HepG2 (cell line): Measurements from ENCODE around the gene ECHS1. TPM values are rescaled to one million over a fixed set of nuclear protein-coding genes. Genes with fewer than 3 reads are reported as not detected.

Experiments used
- CBFB ChIP-seq: sonication (generic); formaldehyde crosslinking; IDR thresholded peaks from 2 replicates; pipeline ENCODE4 v1.4.0; 2020; ENCODE audit warnings: missing genetic modification reagents
- MIER3 ChIP-seq: IDR thresholded peaks from 2 replicates; pipeline ENCODE4 v1.6.1; 2016; ENCODE audit warnings: missing compliant biosample characterization, borderline replicate concordance
- SMARCC2 ChIP-seq: fragments of 450-650 bp; IDR thresholded peaks from 2 replicates; pipeline ENCODE4 v1.6.1; 2017; ENCODE audit warnings: antibody characterized with exemption, mild to moderate bottlenecking
- TBL1XR1 ChIP-seq: fragments of 150-350 bp; IDR thresholded peaks from 2 replicates; pipeline ENCODE4 v1.6.1; 2014; ENCODE audit warnings: borderline replicate concordance, low read length; ENCODE audit not compliant: partially characterized antibody
- THYN1 ChIP-seq: sonication (generic); formaldehyde crosslinking; IDR thresholded peaks from 2 replicates; pipeline ENCODE4 v1.8.1; 2023; ENCODE audit warnings: low read depth, mild to moderate bottlenecking, moderate library complexity, missing genetic modification reagents, borderline replicate concordance
- ZBTB21 ChIP-seq: sonication (generic); formaldehyde crosslinking; IDR thresholded peaks from 2 replicates; pipeline ENCODE4 v1.4.0; 2020; ENCODE audit warnings: missing genetic modification reagents
- ZMAT3 ChIP-seq: sonication (generic); formaldehyde crosslinking; conservative IDR thresholded peaks from 2 replicates; pipeline ENCODE4 v1.7.0; 2021; ENCODE audit warnings: missing genetic modification reagents
- ZNF3 ChIP-seq: IDR thresholded peaks from 2 replicates; pipeline ENCODE4 v1.7.0; 2017; ENCODE audit warnings: inconsistent platforms
- polyA plus RNA-seq, 8 experiments: library from polyadenylated mRNA; depleted of rRNA in 3 of 8; stranded (reverse) in 7 of 8; unstranded in 1 of 8; fragments of >200 nt; fragmentation: Illumina TruSeq in 4 of 8; extraction: Trizol in 4 of 8; gene quantifications; 2 replicates each; pipeline versions ENCODE4 v1.2.1 to v1.2.3, GENCODE V29; 2011 to 2016; ENCODE audit warnings: low read depth in 4 of 8, missing spikeins in 1 of 8, mixed read lengths in 1 of 8; ENCODE audit not compliant: insufficient read depth in 1 of 8
- total RNA-seq, 5 experiments: library from RNA; depleted of rRNA; stranded (reverse); fragments of >200 nt; fragmentation: Illumina TruSeq; extraction: Trizol; gene quantifications; 2 replicates each; pipeline ENCODE4 v1.2.3, GENCODE V29; 2016; ENCODE audit warnings: low read depth in 1 of 5
- TF ChIP-seq, protein P1 (sequence below): sonication (generic); formaldehyde crosslinking; IDR thresholded peaks from 2 replicates; pipeline ENCODE4 v1.4.0; 2020; ENCODE audit warnings: missing genetic modification reagents, mild to moderate bottlenecking, borderline replicate concordance
- TF ChIP-seq, protein P2 (sequence below): sonication (generic); formaldehyde crosslinking; IDR thresholded peaks from 2 replicates; pipeline ENCODE4 v1.8.1; 2022; ENCODE audit warnings: low read depth, mild to moderate bottlenecking, missing genetic modification reagents
- TF ChIP-seq, protein P3 (sequence below): sonication (generic); formaldehyde crosslinking; IDR thresholded peaks from 2 replicates; pipeline ENCODE4 v1.8.0; 2023; ENCODE audit warnings: mild to moderate bottlenecking, missing genetic modification reagents
- TF ChIP-seq, protein P4 (sequence below): sonication (generic); formaldehyde crosslinking; IDR thresholded peaks from 2 replicates; pipeline ENCODE4 v1.4.0; 2020; ENCODE audit warnings: mild to moderate bottlenecking, missing genetic modification reagents, borderline replicate concordance
- TF ChIP-seq, protein P5 (sequence below): sonication (generic); formaldehyde crosslinking; IDR thresholded peaks from 2 replicates; pipeline ENCODE4 v1.8.0; 2022; ENCODE audit warnings: low read depth, missing genetic modification reagents
- TF ChIP-seq, protein P6 (sequence below): sonication (generic); formaldehyde crosslinking; IDR thresholded peaks from 2 replicates; pipeline ENCODE4 v1.4.0; 2020; ENCODE audit warnings: mild to moderate bottlenecking, low read depth, missing genetic modification reagents

Gene ECHS1
- total and polyA plus RNA-seq, 2 of the 13 experiments (the other 11 are each of a cell fraction or from before 2014, with no cell fraction given) = 32.7 to 195 TPM

DNA sequence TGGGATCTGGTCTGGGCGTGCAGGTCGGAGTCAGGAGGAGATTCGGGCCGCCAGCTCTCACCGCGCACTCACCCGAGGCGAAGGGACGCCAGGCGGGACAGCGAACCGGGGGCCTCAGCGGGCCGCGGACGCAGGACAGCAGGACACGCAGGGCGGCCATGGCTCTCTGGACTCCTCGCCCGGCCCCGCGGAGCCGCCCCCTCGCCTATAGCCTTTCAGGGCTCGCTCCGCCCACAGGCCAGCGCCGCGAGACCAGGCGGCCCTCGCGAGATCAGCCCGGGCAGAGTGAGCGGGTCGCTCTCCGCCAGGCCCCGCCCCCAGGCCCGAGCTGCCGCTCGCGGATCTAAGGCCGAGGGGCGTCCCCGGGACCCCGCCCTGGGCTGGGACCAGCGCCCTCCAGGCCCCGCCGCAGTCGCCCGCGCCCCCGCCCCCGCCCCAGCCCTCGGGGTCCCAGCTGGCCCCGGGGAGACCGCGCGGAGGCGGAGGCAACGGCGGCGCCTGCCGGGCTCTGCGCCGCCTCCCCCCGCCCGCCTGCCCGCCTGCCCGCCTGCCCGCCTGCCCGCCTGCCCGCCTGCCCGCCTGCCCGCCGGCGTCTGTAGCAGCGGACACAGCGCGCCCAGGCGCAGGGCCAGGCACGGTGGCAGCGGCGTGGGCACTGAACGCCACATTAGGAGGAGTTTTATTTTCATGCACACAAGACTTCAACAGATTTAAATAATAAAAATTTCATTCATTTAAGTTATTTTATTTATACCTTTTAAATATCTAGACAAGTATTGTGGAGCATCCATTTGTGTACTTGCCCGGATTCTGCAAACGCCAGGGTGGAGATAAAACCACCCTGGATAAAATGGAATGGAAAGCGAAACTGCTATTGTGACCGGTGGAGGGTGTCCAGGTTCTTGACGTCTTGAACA is at the start of gene ECHS1 (continued):
- TF ChIP-seq, protein P1, sequence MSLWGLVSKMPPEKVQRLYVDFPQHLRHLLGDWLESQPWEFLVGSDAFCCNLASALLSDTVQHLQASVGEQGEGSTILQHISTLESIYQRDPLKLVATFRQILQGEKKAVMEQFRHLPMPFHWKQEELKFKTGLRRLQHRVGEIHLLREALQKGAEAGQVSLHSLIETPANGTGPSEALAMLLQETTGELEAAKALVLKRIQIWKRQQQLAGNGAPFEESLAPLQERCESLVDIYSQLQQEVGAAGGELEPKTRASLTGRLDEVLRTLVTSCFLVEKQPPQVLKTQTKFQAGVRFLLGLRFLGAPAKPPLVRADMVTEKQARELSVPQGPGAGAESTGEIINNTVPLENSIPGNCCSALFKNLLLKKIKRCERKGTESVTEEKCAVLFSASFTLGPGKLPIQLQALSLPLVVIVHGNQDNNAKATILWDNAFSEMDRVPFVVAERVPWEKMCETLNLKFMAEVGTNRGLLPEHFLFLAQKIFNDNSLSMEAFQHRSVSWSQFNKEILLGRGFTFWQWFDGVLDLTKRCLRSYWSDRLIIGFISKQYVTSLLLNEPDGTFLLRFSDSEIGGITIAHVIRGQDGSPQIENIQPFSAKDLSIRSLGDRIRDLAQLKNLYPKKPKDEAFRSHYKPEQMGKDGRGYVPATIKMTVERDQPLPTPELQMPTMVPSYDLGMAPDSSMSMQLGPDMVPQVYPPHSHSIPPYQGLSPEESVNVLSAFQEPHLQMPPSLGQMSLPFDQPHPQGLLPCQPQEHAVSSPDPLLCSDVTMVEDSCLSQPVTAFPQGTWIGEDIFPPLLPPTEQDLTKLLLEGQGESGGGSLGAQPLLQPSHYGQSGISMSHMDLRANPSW = no peak
- TF ChIP-seq, protein P2, sequence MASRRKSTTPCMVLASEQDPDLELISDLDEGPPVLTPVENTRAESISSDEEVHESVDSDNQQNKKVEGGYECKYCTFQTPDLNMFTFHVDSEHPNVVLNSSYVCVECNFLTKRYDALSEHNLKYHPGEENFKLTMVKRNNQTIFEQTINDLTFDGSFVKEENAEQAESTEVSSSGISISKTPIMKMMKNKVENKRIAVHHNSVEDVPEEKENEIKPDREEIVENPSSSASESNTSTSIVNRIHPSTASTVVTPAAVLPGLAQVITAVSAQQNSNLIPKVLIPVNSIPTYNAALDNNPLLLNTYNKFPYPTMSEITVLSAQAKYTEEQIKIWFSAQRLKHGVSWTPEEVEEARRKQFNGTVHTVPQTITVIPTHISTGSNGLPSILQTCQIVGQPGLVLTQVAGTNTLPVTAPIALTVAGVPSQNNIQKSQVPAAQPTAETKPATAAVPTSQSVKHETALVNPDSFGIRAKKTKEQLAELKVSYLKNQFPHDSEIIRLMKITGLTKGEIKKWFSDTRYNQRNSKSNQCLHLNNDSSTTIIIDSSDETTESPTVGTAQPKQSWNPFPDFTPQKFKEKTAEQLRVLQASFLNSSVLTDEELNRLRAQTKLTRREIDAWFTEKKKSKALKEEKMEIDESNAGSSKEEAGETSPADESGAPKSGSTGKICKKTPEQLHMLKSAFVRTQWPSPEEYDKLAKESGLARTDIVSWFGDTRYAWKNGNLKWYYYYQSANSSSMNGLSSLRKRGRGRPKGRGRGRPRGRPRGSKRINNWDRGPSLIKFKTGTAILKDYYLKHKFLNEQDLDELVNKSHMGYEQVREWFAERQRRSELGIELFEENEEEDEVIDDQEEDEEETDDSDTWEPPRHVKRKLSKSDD (CRISPR knock-in tag) = no peak
- no peak for TF ChIP-seq SMARCC2
- TF ChIP-seq, protein P3, sequence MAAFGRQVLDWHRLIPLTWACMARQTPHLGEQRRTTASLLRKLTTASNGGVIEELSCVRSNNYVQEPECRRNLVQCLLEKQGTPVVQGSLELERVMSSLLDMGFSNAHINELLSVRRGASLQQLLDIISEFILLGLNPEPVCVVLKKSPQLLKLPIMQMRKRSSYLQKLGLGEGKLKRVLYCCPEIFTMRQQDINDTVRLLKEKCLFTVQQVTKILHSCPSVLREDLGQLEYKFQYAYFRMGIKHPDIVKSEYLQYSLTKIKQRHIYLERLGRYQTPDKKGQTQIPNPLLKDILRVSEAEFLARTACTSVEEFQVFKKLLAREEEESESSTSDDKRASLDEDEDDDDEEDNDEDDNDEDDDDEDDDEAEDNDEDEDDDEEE (CRISPR knock-in tag) = no peak
- TF ChIP-seq TBL1XR1 = no peak
- no peak for TF ChIP-seq ZBTB21 (CRISPR knock-in tag)
- TF ChIP-seq, protein P4, sequence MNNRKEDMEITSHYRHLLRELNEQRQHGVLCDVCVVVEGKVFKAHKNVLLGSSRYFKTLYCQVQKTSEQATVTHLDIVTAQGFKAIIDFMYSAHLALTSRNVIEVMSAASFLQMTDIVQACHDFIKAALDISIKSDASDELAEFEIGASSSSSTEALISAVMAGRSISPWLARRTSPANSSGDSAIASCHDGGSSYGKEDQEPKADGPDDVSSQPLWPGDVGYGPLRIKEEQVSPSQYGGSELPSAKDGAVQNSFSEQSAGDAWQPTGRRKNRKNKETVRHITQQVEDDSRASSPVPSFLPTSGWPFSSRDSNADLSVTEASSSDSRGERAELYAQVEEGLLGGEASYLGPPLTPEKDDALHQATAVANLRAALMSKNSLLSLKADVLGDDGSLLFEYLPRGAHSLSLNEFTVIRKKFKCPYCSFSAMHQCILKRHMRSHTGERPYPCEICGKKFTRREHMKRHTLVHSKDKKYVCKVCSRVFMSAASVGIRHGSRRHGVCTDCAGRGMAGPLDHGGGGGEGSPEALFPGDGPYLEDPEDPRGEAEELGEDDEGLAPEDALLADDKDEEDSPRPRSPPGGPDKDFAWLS (CRISPR knock-in tag) = no peak
- TF ChIP-seq CBFB (CRISPR knock-in tag) = 0 out of 2 replicates have a peak, but pooled peaks have one; percentile 30
- no peak for TF ChIP-seq ZNF3
- TF ChIP-seq, protein P5, sequence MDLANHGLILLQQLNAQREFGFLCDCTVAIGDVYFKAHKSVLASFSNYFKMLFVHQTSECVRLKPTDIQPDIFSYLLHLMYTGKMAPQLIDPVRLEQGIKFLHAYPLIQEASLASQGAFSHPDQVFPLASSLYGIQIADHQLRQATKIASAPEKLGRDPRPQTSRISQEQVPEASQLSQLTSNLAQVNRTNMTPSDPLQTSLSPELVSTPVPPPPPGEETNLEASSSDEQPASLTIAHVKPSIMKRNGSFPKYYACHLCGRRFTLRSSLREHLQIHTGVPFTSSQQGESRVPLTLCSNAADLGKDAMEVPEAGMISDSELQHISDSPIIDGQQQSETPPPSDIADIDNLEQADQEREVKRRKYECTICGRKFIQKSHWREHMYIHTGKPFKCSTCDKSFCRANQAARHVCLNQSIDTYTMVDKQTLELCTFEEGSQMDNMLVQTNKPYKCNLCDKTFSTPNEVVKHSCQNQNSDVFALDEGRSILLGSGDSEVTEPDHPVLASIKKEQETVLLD (CRISPR knock-in tag) = no peak; the same call in 1 of the 2 replicates
- peak; percentile 60; the same call in 1 of the 2 replicates for TF ChIP-seq ZMAT3
- TF ChIP-seq MIER3 (CRISPR knock-in tag) = no peak
- TF ChIP-seq, protein P6, sequence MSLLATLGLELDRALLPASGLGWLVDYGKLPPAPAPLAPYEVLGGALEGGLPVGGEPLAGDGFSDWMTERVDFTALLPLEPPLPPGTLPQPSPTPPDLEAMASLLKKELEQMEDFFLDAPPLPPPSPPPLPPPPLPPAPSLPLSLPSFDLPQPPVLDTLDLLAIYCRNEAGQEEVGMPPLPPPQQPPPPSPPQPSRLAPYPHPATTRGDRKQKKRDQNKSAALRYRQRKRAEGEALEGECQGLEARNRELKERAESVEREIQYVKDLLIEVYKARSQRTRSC (CRISPR knock-in tag) = no peak
- no peak for TF ChIP-seq THYN1 (CRISPR knock-in tag)
